Forelimb muscle (tissue), 1 donor: ENCODE data around the gene MCMBP. TPM values are rescaled to one million over a fixed set of nuclear protein-coding genes. Genes with fewer than 3 reads are reported as not detected.
A peak's percentile ranks its signal among the peaks of the same experiment; 100 is the strongest.
"Not testable (repeated sequence)": the region's sequence is repeated elsewhere in the genome, so short reads cannot be mapped to it uniquely, and the experiment has no call there.

Experiments
- DNase-seq: peaks from one replicate; pipeline ENCODE4 v3.0.0-alpha.2; 2013; ENCODE audit warnings: low read depth
- polyA plus RNA-seq: library from polyadenylated mRNA; unstranded; fragments of 120-200 nt; gene quantifications from one replicate; pipeline ENCODE4 v1.2.1, GENCODE V29; 2013; ENCODE audit not compliant: insufficient read length

The MCMBP gene
- polyA plus RNA-seq, 1 donor: 33.6 TPM

- DNase-seq: no peak
These were observed 43.2 kb downstream of the MCMBP start for GRCh38 chr10:119829429-119829828.

- no peak for DNase-seq
These were observed 45.2 kb downstream of the MCMBP start for GRCh38 chr10:119827430-119827829.

GRCh38 chr10:119826771-119827170, 45.9 kb downstream of the MCMBP start:
- DNase-seq: no peak

DNA sequence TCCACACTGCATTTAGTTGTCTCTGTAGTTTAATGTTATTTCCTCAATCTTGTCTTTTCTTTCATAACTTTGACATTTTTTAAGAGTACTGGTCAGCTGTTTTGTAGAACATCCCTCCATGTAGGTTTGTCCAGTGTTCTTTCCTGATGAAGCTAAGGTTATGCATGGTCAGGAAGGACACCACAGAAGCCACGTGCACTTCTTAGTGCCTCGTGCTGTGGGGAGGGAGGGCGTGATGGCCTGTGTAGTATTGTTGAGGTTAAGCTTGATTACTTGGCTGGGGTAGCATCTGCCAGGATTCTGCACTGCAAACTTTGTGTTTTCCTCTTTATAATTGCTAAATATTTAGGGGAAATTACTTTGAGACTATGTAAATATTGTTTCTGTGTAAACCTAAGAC, 48.3 kb downstream of the MCMBP start:
- no peak for DNase-seq

GRCh38 chr10:119821182-119821581, 51.5 kb downstream of the MCMBP start:
- DNase-seq: no peak

GRCh38 chr10:119818889-119819270, 53.8 kb downstream of the MCMBP start:
- no peak for DNase-seq

DNA sequence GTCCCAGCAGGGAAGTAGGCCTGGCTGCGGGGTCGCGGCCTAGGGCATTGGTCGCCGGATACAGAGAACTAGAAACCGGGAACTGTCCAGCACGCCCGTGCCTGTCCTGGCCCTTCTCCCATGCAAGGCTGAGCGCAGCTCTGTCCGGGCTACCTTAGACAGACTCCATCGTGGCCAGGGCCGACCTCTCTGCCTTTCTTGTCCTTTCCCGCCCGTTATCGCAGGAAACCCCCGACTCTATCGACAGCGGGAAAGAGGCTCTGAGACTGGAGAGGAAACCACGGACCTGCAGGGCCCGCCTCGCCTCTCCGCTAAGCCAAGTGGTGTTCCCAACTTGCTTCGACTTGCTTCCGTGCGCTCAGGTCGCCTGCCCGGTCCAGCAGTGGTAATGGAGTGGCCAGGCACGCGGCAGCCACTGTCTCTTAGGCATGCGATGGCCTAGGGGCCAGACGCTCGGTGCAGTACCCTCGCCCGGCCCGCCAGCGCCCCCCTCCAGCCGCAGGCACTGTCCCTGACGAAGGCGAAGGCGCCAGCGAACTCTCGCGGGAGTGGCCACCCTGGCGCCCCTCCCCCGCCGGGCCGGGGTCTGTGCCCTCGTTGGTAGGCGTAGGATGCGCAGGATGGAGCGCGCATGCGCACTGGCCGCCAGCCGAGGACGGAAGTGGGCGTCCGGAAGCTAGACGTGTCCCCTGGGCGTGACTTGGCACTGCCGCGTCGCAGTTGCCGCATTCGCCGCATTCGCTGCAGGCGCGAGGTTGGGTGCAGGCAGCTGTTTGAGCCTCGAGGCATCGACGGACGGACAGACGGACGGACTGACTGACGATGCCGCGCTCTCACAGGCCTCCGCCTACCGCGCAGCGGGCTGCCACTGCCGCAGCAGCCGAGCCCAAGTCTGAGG, 54.4 kb downstream of the MCMBP start:
- peak; percentile 32 for DNase-seq

DNA sequence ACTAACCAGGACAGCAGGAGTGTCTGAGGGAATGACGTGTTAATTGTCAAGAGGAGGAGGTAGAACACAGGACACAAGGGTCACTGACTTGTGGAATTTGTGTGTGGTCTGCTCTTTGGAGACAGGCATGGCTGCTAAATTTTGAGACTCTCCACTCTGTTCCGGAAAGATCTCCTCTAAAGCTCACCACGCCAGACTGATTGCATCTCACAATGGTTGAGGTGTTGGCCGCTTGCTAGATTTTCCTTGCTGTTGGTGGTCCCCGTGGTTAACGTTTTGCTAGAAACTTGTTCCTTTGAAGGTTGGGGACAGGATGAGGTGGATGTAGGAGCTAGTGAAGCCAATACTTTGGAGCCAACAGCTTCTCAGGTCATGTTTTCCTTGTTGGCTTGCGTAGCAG, 57.0 kb downstream of the MCMBP start:
- DNase-seq: no peak

GRCh38 chr10:119812684-119813083, 60.0 kb downstream of the MCMBP start:
- no peak for DNase-seq

- no peak for DNase-seq
These were observed 61.5 kb downstream of the MCMBP start for GRCh38 chr10:119811122-119811521.

DNA sequence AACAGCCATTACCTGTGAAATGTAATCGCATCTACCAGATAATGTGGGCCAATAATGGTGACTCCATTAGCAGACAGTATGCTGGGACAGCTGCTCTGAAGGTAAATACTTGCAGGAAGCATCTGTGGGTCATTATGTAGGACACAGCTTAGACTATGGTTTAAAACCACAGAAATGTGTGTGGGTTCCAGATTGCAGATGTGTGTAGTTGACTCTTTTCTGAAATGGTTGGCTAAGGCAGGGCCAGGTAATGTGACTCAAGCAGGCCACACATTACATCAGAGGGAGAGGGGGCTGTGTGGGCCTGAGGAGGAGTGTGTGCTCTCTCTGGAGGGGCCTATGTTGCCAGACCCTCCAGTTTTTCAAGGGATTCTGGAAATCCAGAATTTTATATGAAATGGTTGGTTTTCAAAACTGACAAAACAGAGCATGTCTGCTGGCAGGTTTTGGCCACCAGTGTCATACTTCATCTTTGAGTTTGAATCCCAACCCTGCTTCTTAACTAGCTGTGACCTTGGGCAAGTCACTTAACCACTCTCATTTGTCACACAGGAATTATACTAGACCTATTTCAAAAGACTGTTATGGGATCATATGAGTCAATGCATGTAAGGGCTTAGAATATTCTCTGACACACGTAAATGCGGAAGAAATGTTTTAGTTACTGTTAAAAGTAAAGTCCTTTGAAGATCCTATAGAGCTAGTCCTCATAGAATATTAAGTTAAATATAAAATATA, 64.5 kb downstream of the MCMBP start:
- DNase-seq: no peak

- no peak for DNase-seq
These were observed 66.1 kb downstream of the MCMBP start for GRCh38 chr10:119806334-119807130.

DNA sequence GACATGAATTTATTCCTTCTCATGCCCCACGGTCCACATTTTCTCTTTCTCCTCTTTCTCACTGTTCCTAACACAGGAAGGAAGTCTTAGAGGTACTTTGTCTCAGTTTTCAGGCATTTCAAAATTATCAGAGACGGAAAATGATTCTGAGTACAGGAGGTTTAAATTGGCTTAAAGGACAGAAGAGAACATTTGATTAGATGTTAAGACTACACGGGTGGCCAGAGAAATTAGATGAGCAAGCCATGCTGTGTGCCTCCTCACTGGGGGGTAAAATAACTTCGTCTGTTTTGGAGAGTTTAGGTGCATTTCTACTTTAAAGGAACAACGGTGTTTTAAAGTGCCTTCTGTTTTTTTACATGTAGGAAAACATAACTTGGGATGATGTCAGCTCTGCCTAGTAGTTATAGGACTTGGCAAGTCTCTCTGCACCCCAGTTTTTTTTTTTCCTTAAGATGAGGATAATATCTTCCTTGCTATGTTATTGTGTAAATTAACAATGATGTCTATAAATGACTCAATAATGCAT, 66.9 kb downstream of the MCMBP start:
- no peak for DNase-seq

DNA sequence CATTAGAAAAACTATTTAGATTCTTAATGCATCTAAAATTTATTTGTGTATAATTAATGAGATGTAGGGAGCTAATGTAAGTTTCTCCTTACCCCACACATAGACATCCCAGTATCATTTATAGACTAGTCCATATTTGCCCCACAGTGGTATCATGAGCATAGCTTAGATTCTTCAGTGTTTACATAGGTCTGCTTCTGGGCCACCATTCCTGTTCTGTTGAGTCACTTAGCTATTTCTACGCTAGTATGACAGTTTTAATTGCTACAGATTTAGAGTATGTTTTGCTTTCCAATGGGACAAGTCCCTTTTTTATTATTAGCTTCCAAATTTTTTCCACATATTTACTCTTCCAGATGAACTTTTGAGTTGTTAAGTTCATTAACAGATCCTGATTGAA, 69.4 kb downstream of the MCMBP start:
- DNase-seq: no peak

- no peak for DNase-seq
These were observed 70.6 kb downstream of the MCMBP start for GRCh38 chr10:119801998-119802538.

- DNase-seq: no peak
These were observed 71.5 kb downstream of the MCMBP start for GRCh38 chr10:119801176-119801575.

GRCh38 chr10:119796039-119796438, 76.6 kb downstream of the MCMBP start:
- DNase-seq: no peak

GRCh38 chr10:119795101-119795500, 77.5 kb downstream of the MCMBP start:
- DNase-seq: not testable (repeated sequence)

- DNase-seq: no peak
These were observed 86.4 kb downstream of the MCMBP start for GRCh38 chr10:119786117-119786769.

GRCh38 chr10:119784340-119785067, 88.1 kb downstream of the MCMBP start:
- DNase-seq: no peak
